NCI-H1417 (cell line): ENCODE data around the gene TMEM8B.

Experiments used
- DNase-seq, 3 experiments: peaks; one replicate each; lab custom pipeline; 2025; lab: John Stamatoyannopoulos, UW

TMEM8B gene

GRCh38 chr9:35811381-35812024, 17.5 kb upstream of the TMEM8B start:
- DNase-seq, result no peak

GRCh38 chr9:35812025-35812602, 16.9 kb upstream of the TMEM8B start, which contains the start of gene SPAG8:
Gene SPAG8 (minus strand): TSS chr9:35812262. CDS start chr9:35812147, 115 bp downstream.
- peak; percentile 83 to 94 (median 88) for DNase-seq

- DNase-seq, result peak in 1 of 3 experiments; percentile 3
Observed at GRCh38 chr9:35813434-35814105, 15.5 kb upstream of the TMEM8B start.

GRCh38 chr9:35814106-35814840, 14.8 kb upstream of the TMEM8B start:
- DNase-seq, result peak; percentile 9 to 75 (median 73)

GRCh38 chr9:35814841-35815543, 14.0 kb upstream of the TMEM8B start, which contains the start of gene HINT2:
Gene HINT2 (minus strand): TSS chr9:35815042. CDS start chr9:35814979, 63 bp downstream.
- DNase-seq, result peak; percentile 96 to 99 (median 97)

GRCh38 chr9:35816708-35817107, 12.3 kb upstream of the TMEM8B start:
- DNase-seq, result no peak

GRCh38 chr9:35818341-35818740, 10.7 kb upstream of the TMEM8B start:
- no peak for DNase-seq

GRCh38 chr9:35820076-35820475, 9.0 kb upstream of the TMEM8B start:
- no peak for DNase-seq

GRCh38 chr9:35822926-35823325, 6.1 kb upstream of the TMEM8B start:
- DNase-seq, result no peak

- DNase-seq, result peak; percentile 11 to 42 (median 16)
Observed at GRCh38 chr9:35826071-35826701, 2.8 kb upstream of the TMEM8B start.

- no peak for DNase-seq
Observed at GRCh38 chr9:35827486-35827885, 1.5 kb upstream of the TMEM8B start.

- DNase-seq, result peak in 1 of 3 experiments; percentile 68
Observed at GRCh38 chr9:35828716-35829083, 328 bp upstream of the TMEM8B start, which contains the start of gene FAM221B. Gene FAM221B (minus strand): TSS chr9:35828732. CDS start chr9:35826161, 2,571 bp downstream.

- DNase-seq, result no peak
Observed at GRCh38 chr9:35829764-35830096, 702 bp downstream of the TMEM8B start.

- DNase-seq, result no peak
Observed at GRCh38 chr9:35831040-35831439, 2.0 kb downstream of the TMEM8B start.

GRCh38 chr9:35832814-35833213, 3.8 kb downstream of the TMEM8B start:
- DNase-seq, result no peak

GRCh38 chr9:35834260-35835215, 5.5 kb downstream of the TMEM8B start:
- DNase-seq, result no peak

- no peak for DNase-seq
Observed at GRCh38 chr9:35835216-35835632, 6.2 kb downstream of the TMEM8B start.

- no peak for DNase-seq
Observed at GRCh38 chr9:35835766-35836165, 6.7 kb downstream of the TMEM8B start.

GRCh38 chr9:35836595-35836994, 7.6 kb downstream of the TMEM8B start:
- no peak for DNase-seq

- DNase-seq, result no peak
Observed at GRCh38 chr9:35839926-35840325, 10.9 kb downstream of the TMEM8B start.
